ENCODE measurements around the gene WBP11.
A peak's percentile ranks its signal among the peaks of the same experiment; 100 is the strongest.

WBP11 gene

DNA sequence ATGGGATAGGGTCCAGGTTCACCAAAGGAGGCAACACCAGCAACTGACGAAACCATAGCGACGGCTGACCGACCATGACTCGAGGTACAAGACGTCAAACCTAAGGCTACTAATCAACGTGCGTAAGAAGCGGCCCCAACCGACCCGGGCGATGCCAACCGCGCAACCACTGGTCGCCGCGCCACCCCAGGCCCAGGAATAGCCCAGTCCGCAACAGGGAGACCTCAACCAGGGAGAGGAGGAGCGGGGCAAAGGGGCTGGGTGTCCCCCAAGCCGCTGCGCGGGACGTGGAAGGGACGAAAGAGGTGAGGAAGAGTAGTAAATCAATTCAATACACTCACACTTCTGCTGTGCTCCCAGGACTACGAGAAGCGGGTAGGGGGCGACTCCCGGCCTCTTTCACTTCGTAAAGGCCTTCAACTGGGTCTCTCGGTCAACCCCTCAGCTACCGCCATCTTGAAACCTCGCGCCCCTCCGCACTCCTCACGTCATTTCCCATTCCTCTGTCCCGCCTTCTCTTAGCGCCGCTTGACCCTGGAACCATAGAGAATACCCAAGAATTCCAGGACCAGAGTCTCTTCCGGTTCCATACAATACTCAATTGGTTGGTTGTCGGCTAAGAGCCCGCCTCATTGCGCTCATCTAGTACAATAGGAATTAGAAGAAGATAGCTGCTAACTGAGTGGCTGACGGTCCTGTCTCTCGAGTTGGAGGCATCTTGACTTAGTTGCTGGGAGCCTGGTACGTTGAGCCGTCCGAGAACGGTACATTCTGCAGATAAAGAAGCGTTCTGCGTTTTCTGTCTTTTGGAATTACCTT, at the start of gene WBP11, which contains the start of gene C12orf60:
Gene WBP11, minus strand, starts transcription at position 468 of the 819 bp plus-strand sequence. CDS start 2,095 bp downstream, outside the sequence.
Gene C12orf60, plus strand, starts transcription at position 660 of the 819 bp plus-strand sequence. CDS start 19,266 bp downstream, outside the sequence.
- DNase-seq (ENCODE audit: low spot score) = peak; percentile 94

DNA sequence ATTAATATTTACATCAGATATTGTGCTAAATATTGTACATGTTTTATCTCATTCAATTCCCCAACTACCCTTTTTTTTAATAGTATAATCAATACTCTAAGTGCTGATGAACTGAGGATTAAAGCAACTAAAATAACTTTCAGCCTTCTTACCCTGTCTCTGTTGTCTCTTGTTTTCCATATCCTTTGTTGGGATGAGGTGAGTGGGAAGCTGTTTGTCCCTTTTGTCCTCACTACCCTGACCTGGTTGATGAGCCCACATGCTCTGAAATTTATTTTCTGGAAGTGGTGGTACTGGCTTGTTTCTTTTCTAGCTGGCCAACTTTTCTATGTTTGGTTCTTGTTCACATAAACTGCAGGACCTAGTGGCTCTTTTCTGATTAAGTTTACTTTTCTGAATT, 49.6 kb upstream of the WBP11 start:
- no peak for DNase-seq (ENCODE audit: low spot score)

DNA sequence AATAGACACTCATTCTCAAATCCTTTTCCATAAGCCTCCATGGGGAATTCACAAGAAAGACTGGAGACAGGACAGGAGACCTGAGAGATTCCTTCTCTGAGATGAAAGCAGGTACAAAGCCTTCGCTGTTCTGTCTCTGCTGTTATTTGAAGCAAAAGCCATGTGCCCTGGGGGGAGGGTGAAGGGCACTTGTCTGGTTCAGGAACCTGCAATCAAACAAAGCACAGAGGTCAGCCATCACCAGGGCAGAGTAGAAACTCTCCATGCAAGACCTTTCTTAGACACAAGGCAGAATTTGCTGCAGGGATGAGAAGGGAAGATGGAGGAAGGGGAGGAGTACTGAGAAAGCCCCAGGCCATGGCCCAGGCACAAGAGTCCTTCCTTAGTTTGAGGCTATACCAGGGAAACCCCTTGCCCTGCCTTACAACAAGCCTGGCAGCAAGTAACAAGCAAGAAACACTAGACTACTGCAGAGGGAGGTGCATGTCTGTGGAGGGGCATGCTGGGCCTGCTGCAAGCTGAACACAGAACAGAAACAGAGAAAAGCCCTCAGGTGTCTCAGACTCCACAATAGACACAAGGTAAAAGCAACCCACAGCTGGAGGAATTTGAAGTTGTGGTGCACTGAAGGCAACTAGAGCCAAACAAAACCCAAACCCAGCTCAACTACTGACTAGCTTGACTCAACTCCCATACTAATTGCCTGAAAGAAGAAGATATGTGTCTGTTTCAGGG, 47.8 kb upstream of the WBP11 start:
- no peak for DNase-seq (ENCODE audit: low spot score)

DNA sequence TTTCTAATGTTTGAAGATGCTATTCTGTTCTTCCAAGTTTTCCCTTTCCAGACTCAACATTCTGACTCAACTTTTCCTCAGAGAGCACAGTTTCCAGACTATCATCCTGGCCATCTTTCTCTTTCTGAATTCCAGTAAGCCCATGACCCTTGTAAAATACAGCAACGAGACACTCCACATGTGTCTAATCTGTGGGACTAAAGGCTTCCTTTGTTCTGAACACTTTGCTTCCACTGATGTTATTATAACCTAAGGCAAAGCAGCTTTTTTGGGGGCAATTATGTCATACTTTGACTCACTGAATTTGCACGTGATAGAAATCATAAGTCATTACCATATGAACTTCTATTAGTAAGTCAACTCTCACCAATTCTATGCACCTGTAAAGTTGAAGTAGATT, 46.4 kb upstream of the WBP11 start:
- DNase-seq (ENCODE audit: low spot score) = no peak

DNA sequence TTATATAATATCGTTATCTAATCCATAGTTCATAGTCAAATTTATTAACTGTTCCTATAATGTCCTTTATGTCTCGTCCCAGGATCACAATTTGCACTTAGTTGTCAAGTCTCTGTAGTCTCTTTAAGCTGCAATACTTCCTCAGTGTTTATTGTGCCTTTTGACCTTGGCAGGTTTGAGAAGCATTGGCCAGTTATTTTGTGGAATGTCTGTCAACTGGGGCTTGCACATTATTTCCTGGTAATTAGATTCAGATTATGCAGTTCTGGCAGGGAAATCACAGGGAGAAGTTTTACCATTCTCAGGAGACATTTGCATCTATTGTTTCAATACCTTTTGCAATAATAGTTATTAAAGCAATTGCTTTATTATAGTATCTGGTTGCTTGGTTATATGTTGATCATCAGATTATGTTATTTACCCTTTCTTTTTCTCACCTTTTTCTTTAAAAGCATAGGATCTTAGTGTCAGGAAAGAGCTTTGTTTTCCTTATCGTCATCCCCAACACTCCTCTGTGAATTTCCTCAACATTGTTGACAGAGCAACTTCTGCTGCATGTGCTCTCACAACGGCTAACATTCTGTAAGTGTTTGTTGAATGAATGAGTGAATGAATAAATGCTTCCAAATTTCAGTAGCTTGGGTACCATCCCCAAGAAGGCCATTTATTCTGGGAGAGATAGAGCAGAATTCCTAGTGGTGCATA, 43.8 kb upstream of the WBP11 start:
- no peak for DNase-seq (ENCODE audit: low spot score)

DNA sequence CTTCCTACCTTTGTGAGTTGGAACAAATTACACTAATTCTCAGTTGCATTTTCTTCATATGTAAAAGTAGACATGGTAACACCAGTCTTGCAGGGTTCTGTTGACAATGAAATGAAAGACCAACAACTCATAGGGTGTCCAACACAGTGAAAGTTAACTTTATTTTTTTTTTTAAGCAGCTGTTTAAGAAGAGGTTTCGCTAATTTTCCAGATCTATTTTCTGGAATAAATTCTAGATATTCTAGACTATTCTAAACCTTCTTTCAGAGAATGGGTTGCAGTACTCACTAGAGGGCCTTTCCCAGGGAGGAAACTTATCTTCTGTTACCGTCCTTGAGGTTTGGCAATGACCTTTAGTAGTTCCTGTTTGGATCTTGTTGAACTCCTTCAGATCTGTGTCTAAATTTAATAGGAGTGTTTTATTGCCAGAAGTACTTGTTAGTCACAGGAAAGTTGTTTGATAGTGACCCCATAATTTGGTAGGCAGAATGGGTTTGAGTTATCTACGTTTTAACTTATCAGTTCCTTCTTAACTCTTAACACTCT, 42.8 kb upstream of the WBP11 start:
- no peak for DNase-seq (ENCODE audit: low spot score)

DNA sequence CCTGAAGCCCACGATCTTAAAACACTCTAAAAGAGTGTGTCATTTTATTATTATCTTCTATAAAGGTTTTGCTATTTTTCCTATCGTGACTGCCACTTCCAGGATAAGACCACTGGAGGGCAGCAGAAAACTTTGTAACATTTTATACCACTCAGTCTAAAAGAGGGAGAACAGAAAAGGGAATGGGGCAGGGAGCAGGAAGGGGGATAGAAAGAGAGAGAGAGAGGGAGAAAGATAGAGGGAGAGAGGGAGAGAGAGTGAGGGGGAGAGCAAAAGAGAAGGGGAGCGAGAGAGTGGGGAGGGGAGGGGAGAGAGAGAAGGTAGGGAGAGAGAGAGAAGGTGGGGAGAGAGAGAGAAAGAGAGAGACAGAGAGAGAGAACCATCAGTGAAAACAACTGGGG, 42.1 kb upstream of the WBP11 start:
- DNase-seq (ENCODE audit: low spot score) = peak; percentile 56

DNA sequence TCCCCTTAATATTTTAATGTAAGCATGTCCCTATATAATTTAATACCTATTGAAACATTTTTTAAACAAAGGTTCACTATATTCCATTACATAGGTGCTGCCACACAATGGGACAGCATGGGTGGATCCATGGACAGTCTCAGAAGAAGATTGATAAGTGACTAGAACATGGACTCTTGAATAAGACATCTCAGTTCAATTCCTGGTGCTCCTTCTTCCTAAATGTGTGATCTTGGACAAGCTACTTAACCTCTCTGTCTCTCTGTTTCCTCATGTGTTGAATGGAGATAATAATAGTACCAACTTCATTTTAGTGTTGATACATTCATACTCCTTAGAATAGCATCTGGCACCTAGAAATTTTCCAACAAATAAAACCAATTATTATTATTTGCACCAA, 41.1 kb upstream of the WBP11 start:
- no peak for DNase-seq (ENCODE audit: low spot score)

DNA sequence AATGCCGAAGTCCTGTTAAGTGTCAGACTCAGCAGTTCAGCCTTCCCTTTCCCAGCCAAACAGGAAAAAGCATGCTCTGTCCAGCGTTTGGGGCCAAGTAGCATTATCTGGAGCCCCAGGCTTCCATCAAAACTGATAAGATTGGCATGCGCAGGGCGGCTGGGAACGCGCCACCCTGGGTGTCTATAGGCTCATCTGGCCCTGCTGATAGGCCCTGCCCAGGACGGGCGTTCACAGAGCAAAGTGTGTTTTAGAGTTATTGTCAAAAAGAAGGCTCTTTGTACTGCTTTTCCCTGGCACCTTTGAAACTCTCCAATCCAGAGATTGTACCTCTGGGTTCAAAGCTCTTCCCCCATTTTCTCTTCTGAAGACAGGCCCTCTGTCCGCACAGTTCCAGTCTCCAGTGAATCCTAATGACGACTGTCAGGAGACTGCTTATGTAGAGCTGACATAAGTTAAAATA, 40.2 kb upstream of the WBP11 start, which contains the start of gene ART4:
Gene ART4, minus strand, starts transcription at position 102 of the 463 bp plus-strand sequence. CDS start 413 bp downstream, outside the sequence.
- no peak for DNase-seq (ENCODE audit: low spot score)

DNA sequence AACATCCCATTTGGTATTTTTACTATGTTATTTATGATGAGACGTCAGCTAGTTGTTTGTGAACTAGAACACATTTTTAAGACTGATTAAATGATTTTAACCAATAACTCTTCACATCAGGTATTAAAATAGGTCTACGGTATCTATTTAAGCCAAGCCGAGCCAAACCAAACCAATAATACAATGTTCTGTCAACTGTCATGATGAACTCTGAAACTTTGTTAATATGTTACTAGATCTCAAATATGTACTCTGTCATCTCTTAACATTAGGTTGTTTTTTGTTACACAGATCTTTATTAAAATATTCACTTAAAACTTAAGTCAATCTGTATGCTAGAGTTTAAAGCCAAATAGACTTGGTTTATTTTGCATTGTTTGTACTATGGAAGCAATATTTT, 39.0 kb upstream of the WBP11 start:
- no peak for DNase-seq (ENCODE audit: low spot score)

DNA sequence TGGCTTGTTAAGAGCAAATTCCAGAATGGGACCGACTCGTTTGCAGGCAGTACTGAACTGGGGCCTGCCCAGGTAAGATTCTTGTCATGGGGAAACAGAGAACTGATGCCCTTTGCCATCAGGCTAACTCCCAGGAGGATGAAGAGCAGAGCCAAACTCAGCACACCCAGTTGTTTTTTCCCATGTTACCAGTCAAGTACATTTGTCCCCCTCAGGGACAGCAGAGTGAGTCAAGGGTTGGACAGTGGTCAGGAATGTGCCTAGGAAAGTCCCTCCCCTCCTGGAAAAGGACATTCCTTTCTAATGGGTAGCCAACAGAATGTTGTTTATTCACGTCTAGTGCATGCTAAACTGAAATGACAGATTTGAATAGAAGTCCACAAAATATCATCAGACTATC, 38.5 kb upstream of the WBP11 start:
- DNase-seq (ENCODE audit: low spot score) = no peak

DNA sequence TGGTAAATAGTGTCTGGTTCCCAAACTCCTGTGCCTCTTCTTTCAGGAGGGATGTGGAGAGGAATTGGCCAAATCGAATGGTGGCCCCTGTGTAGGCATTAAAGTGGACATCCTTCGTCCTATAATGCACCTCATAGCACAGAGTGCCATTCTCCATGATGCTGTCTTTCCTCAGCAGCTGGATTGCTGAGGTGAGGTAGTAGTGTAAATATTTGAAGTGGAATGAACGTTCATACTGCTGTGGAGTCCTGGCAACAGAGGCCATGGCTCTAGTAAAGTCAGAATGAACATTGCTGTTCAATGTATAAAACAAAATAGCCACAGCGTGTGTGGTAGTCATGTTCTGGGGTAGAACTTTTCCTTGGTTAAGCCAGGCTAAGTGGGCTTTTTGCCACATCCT, 37.3 kb upstream of the WBP11 start:
- no peak for DNase-seq (ENCODE audit: low spot score)

DNA sequence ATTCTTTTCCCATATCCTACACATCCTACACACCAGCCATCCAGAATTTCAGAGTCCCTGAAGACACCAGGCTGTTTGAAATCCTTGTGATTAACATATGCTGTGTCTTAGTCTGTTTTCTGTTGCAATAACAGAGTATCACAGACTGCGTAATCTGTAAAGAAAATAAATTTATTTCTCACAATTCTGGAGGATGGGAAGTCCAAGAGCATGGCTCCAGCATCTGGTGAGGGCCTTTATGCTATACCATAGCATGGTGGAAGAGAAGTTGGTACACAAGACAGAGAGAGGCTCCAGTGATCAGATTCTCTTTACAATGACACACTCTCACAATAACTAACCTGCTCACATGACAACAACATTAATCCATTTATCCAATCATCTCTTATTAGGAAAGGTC, 36.0 kb upstream of the WBP11 start:
- DNase-seq (ENCODE audit: low spot score) = no peak

DNA sequence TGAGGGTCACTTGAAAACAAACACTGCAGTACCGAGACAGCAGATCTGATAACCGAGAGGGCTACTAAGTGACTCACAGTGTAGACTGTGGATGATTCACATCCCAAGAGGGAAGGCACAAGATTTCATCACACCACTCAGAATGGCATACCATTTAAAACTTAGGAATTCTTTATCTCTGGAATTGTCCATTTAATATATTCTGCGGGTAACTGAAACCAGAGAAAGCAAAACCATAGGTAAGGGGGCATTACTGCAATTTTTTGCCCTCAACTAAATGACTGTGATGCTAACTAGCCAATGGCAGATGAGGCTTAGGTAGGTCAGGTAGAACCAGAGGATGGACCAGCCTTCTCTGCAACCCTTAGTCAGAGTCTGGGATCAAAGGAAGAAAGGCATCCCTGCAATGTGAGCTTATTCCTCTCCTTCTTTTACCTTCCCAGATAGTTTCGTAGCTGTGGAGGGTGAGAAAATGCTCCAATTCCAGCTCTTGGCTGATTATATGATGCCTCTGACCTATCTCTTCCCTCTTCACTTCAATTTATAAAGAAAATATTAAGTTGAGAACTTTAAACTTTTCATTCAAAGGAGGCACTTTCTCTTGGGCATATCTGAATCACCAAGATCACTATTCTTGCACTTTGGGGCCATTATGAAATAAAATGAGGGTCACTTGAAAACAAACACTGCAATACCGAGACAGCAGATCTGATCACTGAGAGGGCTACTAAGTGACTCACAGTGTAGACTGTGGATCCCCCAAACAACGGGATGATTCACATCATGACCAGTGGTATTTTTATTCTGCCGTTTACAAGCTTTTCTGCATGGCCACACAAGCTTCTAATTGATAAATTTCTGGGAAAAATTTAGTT, 33.3 kb upstream of the WBP11 start:
- DNase-seq (ENCODE audit: low spot score) = no peak

DNA sequence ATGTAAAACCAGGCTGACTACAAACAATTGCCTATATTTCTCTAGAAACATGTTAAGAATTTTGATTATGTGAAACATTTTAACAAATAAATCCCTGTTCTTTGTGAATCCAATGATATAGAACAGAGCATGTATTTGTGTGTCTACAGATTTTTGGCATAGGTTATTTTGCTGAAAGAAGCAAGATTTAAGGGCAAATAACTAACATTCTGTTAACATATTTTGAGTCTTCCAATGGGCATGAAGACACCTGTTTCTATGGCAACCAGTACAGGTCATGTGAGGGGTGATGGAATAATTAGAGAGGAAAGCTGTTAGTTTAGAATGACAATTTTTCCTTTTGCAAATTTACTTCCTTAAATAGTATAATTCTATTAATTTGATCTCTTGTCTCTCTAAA, 31.2 kb upstream of the WBP11 start:
- DNase-seq (ENCODE audit: low spot score) = no peak

DNA sequence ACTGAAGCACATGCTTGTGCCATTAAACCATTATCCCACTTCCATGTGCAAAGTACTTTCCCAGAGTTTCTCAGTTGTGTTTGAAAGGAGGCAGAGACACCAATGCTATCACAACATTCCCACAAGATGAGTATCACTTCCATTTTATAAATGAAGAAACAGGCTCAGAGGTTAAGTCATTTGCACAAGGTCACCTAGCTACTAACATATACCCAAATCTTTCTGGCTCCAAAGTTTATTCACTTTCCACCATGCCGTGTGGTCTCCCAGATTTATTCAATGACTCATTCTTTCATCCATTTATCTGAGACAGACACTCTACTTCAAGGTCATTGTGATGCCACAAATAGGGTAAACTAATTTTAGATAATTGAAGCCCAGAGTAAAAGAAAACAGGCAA, 30.7 kb upstream of the WBP11 start:
- no peak for DNase-seq (ENCODE audit: low spot score)

DNA sequence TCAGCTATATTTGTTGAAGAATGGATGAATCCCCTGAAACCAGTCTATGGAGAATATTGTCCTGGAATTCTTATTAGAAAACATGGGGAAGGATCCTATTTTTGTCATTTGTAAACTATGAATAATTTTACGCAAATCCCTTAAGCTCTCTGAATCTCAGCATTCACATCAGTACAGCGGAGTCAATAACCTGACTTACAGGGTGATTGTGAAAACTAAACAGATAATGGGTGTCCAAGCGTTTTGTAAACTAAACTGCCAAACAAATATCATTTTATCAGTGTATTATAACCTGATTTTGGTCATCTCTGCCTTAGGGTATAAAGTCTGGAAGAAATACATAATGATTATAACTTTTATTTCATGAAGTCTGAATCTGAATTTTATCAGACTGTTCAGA, 30.1 kb upstream of the WBP11 start:
- DNase-seq (ENCODE audit: low spot score) = no peak

DNA sequence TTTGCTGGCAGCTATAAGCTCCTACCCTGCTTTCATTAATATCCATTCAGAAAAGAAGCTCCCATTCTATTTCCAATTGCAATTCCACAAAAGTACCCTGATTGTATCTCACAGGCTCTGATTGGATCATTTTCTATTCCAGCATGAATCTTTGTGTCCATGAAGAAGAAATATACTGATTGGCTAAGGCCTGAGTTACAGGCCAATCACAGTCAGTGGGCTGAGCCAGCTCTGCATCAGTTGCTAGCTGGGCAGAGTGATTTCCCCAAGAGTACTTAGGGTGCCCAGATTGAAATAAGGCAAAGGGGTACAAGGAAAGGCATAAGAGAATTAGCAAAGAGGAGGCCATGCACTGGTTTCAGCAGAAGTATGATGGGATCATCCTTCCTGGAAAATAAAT, 25.6 kb upstream of the WBP11 start:
- DNase-seq (ENCODE audit: low spot score) = no peak

DNA sequence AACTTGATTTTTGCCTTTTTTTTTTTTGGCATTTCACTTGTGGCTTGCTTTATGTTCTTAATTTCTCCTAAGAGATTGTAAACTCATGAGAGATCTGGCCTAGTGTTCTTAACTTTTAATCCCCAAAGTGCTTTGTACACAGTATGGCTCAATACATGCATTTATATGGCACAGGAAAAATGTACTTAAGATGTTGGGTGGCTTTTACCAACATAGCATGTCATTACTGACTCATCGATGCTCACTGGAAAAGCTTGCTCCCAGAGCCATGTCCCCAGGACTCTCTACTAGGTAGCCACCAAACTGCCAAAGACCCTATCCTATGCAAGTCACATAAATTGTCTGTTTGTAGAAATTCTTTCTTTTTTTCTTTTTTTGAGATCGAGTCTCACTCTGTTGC, 23.8 kb upstream of the WBP11 start:
- no peak for DNase-seq (ENCODE audit: low spot score)

DNA sequence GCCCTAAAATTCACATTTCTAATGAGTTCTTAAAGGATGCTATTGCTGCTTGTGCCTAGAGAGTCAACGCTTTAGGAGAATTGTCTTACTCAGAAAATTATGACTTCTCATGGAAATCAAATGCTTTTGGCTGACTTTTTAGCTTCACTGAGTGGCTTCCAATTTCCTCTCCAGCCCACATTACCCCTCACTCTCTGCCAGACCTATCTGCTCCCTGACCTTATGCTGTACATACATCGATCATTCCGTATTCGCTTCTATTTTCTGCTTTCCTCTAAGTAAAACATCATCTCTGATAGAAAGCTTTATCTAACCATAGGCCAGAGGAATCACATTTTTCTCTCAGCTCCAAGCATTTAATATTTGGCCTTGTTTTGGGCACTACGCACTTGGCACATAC, 23.2 kb upstream of the WBP11 start:
- DNase-seq (ENCODE audit: low spot score) = no peak

DNA sequence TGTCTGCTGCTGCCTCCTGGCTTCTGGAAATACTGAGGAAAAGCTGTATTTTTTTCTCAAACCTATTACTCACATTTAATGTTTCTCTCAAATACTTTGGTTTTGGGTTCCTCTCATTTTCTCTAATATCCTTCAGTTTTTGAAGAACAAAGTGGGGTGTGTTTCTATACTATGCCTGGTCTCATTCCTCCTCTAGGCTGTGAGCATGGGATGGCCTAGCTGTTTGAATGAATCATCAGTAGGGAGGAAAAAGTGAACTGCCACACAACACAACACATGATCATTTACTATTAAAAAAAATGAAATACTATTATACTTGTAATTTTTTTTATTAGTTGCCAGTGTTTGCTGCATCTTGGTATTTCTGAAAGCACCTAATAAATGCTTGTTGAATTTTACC, 22.0 kb upstream of the WBP11 start:
- no peak for DNase-seq (ENCODE audit: low spot score)
